Osteoblast (primary cell): ENCODE measurements around the gene EPHX1. TPM values are rescaled to one million over a fixed set of nuclear protein-coding genes. Genes with fewer than 3 reads are reported as not detected.

Source experiments
- DNase-seq: peaks from one replicate; pipeline ENCODE4 v3.0.0; 2011; ENCODE audit warnings: low spot score, mixed read lengths; ENCODE audit not compliant: insufficient read length; ENCODE audit errors: missing footprints
- H2AFZ ChIP-seq: 2 replicates; pipeline ENCODE4 v1.6.0; 2011; ENCODE audit warnings: mild to moderate bottlenecking, low read length
- H3K27ac ChIP-seq: 2 replicates; pipeline ENCODE4 v1.5.1; 2011; ENCODE audit warnings: mild to moderate bottlenecking, low read depth, low read length, moderate library complexity
- H3K27me3 ChIP-seq: 2 replicates; pipeline ENCODE4 v1.6.0; 2012; ENCODE audit warnings: mild to moderate bottlenecking, control low read depth, inconsistent platforms, low read length, moderate library complexity; ENCODE audit not compliant: insufficient read depth
- H3K36me3 ChIP-seq: 2 replicates; pipeline ENCODE4 v1.5.1; 2011; ENCODE audit warnings: mild to moderate bottlenecking, low read length, control low read depth, moderate library complexity; ENCODE audit not compliant: insufficient read depth
- H3K4me1 ChIP-seq: 2 replicates; pipeline ENCODE4 v1.5.1; 2011; ENCODE audit warnings: mild to moderate bottlenecking, low read length, control low read depth, moderate library complexity; ENCODE audit not compliant: insufficient read depth
- H3K4me2 ChIP-seq: 2 replicates; pipeline ENCODE4 v1.6.0; 2011; ENCODE audit warnings: mild to moderate bottlenecking, low read length; ENCODE audit not compliant: insufficient read depth
- H3K4me3 ChIP-seq: fragments of 200-600 bp; sonication (generic); 3 replicates; pipeline ENCODE4 v1.5.1; 2012; ENCODE audit warnings: mild to moderate bottlenecking, low read length, inconsistent platforms; ENCODE audit not compliant: insufficient read depth
- H3K79me2 ChIP-seq: 2 replicates; pipeline ENCODE4 v1.6.0; 2012; ENCODE audit warnings: mild to moderate bottlenecking, low read length, control low read depth, inconsistent platforms; ENCODE audit not compliant: insufficient read depth
- H3K9me3 ChIP-seq: 2 replicates; pipeline ENCODE4 v1.5.1; 2011; ENCODE audit warnings: low read depth, low read length, control low read depth
- H4K20me1 ChIP-seq: 2 replicates; pipeline ENCODE4 v1.6.0; 2012; ENCODE audit warnings: mild to moderate bottlenecking, low read length, control low read depth; ENCODE audit not compliant: insufficient read depth
- total RNA-seq: library from RNA; depleted of rRNA; stranded (reverse); fragments of >200 nt; gene quantifications from 2 replicates; pipeline ENCODE4 v1.2.3, GENCODE V29; 2012
- TF ChIP-seq, protein P1 (sequence below): IDR thresholded peaks from 2 replicates; pipeline ENCODE4 v1.5.1; 2011; ENCODE audit warnings: mild to moderate bottlenecking, low read depth, low read length, moderate library complexity; ENCODE audit errors: extremely low read depth

Gene EPHX1
- total RNA-seq, 1 donor = 67.0 TPM

DNA sequence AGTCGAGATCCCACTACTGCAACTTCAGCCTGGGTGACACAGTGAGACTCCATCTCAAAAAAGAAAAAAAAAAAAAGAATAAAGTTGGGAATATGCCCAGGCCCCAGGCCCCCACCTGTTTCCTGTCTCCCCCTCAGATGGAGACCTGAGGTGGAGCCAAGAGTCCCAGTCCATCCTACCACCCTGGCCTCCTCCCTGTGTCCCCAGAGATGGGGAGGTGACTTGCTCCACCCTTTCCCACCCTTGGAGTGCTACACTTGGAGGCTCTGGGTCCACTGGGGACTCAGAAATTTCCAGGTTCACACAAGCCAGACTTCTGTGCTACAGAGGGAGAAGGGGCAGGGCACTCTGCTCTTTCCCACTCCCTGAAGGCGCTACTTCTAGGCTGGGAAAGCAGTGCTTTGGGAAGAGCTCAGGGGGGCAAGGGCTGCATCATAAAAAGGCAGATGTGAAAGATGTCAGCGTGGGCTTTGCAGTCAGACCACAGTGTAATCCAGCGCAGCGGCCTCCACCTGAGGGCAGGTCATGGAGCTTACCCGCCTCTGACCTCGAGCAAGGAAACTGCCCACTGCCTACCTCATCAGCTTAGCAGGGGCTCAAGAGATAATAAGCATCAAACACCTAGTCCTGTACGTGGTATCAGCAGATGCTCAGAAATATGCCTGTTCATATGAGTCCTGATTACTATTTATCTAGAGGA is 58.9 kb downstream of the EPHX1 start:
- Histone ChIP-seq H3K4me1 (peaks cover 34% of the 10 kb centered on the region), H3K4me3 (no peak overlapping the region), H3K4me2 (no peak overlapping the region), H3K36me3 (peaks cover 30% of the 10 kb centered on the region), H4K20me1 (peaks cover 16% of the 10 kb centered on the region), H2AFZ (no peak overlapping the region), H3K27ac (no peak overlapping the region), H3K27me3 (no peaks in the 10 kb centered on the region), H3K9me3 (no peaks in the 10 kb centered on the region), H3K79me2 (no peaks in the 10 kb centered on the region)
- TF ChIP-seq, protein P1, sequence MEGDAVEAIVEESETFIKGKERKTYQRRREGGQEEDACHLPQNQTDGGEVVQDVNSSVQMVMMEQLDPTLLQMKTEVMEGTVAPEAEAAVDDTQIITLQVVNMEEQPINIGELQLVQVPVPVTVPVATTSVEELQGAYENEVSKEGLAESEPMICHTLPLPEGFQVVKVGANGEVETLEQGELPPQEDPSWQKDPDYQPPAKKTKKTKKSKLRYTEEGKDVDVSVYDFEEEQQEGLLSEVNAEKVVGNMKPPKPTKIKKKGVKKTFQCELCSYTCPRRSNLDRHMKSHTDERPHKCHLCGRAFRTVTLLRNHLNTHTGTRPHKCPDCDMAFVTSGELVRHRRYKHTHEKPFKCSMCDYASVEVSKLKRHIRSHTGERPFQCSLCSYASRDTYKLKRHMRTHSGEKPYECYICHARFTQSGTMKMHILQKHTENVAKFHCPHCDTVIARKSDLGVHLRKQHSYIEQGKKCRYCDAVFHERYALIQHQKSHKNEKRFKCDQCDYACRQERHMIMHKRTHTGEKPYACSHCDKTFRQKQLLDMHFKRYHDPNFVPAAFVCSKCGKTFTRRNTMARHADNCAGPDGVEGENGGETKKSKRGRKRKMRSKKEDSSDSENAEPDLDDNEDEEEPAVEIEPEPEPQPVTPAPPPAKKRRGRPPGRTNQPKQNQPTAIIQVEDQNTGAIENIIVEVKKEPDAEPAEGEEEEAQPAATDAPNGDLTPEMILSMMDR = no peak
- DNase-seq = no peak

DNA sequence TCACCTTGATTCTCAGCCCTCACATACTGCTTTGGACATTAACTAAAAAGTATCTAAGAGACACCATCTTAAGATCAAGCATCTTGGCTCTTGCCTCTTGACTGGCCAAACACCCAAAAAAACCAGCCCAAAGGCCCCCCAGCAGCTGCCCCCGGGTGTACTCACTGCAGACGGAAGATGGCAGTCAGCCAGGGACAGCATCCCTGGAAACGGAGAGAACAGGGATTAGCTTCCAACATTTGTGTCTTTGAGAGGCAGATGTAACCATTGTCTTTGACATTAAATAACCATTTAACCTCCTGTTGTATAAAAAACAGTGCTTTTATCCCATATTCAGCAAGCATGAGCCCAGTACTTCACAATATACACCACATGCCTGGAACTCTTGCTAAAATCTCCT is 61.0 kb downstream of the EPHX1 start:
- Histone ChIP-seq H3K4me3 (no peak overlapping the region), H4K20me1 (peaks cover 8% of the 10 kb centered on the region), H3K9me3 (no peaks in the 10 kb centered on the region), H3K79me2 (peaks cover 3% of the 10 kb centered on the region), H3K27ac (no peak overlapping the region), H3K4me1 (peaks cover 25% of the 10 kb centered on the region), H2AFZ (no peak overlapping the region), H3K4me2 (no peak overlapping the region), H3K36me3 (peaks cover 40% of the 10 kb centered on the region), H3K27me3 (no peaks in the 10 kb centered on the region)
- TF ChIP-seq, protein P1 = no peak
- no peak for DNase-seq

DNA sequence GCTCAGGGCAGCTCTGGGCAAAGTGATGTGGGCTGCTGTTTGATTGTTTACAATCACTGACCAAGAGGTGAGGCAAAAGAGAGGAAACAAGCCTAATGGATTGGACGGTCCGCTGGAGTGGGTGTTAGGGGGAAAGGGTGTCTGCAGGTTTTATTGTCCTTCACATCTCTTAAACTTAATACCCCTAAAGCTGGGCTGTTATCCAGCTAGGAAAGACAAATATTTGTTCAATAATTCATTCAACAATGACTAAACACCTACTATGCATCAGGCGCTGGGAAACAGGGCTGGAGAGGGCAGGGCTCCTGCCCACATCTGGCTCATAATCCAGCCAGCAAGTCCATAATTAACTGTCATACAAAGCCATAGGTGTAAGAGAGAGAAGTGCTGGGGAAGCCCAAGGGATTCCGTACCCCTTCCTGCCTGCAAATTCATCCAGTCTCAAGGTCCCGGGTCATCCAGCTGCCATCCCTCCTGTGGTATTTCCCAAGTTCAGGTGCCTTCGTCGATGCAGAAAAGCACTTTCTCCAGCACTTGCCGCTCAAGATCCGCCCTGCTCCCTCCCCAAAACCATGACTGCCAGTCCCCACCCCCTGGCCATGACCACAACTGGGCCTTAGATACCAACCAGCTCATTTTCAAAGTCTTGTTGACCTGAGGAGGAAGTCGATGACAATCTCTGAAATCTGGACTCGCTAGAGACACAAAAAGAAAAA is 61.6 kb downstream of the EPHX1 start:
- H3K79me2 ChIP-seq = peaks cover 7% of the 10 kb centered on the region
- H3K36me3 ChIP-seq = peaks cover 46% of the 10 kb centered on the region
- no peak overlapping the region for H2AFZ ChIP-seq
- H4K20me1 ChIP-seq = peaks cover 7% of the 10 kb centered on the region
- no peaks in the 10 kb centered on the region for H3K27me3 ChIP-seq
- no peak overlapping the region for H3K4me2 ChIP-seq
- DNase-seq = peak; percentile 19
- TF ChIP-seq, protein P1 = no peak
- H3K9me3 ChIP-seq = no peaks in the 10 kb centered on the region
- H3K4me3 ChIP-seq = no peak overlapping the region
- H3K27ac ChIP-seq = no peak overlapping the region
- peaks cover 19% of the 10 kb centered on the region for H3K4me1 ChIP-seq

DNA sequence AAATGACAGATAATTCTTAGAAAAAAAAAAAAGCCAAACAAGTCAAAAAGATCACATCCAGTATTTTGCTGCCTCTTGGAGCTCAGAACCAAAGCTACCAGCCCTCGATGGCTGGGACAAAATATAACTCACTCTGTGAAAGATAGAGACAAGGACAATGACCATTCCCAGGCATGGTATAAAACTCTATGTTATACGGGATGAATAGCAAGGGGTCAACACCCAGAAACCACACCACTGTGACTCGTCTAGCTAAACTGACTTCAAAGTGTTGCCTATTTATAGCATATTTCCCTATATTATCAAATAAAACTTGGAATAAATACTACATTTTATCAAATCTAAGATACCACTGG is 62.1 kb downstream of the EPHX1 start:
- TF ChIP-seq, protein P1 = no peak
- Histone ChIP-seq H3K27ac (no peak overlapping the region), H3K27me3 (no peaks in the 10 kb centered on the region), H3K4me1 (peaks cover 16% of the 10 kb centered on the region), H3K9me3 (no peaks in the 10 kb centered on the region), H3K4me2 (no peak overlapping the region), H4K20me1 (peaks cover 5% of the 10 kb centered on the region), H3K4me3 (no peak overlapping the region), H3K79me2 (peaks cover 9% of the 10 kb centered on the region), H3K36me3 (peaks cover 46% of the 10 kb centered on the region), H2AFZ (no peak overlapping the region)
- DNase-seq = peak; percentile 55
